ENCODE results near the gene CENPX. TPM values are rescaled to one million over a fixed set of nuclear protein-coding genes. Genes with fewer than 3 reads are reported as not detected.
A peak's percentile ranks its signal among the peaks of the same experiment; 100 is the strongest.

Gene CENPX
- total and polyA plus RNA-seq, 12 donors = 11.2 to 75.9 (median 47.9) TPM

DNA sequence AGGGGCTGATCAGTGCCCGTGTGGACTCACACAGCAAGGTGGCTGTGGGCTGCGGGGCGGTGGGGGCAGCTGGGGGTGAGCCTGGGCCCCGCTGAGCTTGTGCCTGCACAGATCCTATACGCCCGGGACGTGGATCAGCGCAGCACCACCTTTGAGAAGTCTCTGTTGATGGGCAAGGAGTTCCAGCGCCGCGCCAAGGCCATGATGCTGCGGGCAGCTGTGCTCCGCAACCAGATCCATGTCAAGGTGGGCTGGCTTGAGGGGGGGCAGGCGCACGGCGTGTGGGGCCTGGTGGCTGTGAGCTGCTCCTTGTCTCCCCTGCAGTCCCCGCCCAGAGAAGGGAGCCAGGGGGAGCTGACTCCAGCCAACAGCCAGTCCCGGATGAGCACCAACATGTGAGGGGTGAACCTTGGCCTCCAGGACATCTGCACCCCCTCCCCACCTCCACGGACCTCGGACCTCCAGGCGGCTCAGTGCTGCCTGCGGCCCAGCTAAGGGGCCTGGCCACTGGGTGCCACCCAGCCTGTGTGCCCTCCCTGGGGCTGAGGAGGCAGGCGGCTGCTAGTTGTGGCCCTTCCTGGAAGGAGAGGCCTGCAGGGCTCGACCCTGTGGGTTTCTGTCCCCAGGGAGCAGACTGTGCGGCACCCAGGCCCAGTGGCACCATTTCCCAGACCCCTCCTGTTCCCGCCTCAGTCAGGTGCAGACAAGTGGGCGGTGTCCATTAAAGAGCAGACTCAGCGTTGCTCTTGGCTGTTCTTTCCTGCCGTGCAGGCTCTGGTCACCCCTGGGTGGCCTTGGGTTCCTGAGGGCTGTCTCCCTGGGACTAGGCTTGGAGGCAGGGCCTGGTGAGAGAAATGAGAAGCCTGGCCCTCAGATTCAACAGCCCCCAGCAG lies 34.3 kb upstream of the CENPX start:
- Histone ChIP-seq H3K27ac (peak overlapping the region in 4 of 5 donors; percentile 20 to 64 (median 42)), H3K9me3 (replicated peaks in 1 of 3) (no peaks in the 10 kb centered on the region), H3K27me3 (no peaks in the 10 kb centered on the region), H3K36me3 (replicated peaks in 1 of 2) (peaks cover 0 to 85% of the 10 kb centered on the region in 2 donors), H3K4me3 (no peak overlapping the region), H3K4me1 (replicated peaks in 1 of 2) (peaks cover 20 to 28% of the 10 kb centered on the region in 2 donors)
- WGBS, 4 donors = 72 to 83% (median 75%) methylated on average over 10 to 29 of the region's 29 CpGs
- TF ChIP-seq, protein P1, sequence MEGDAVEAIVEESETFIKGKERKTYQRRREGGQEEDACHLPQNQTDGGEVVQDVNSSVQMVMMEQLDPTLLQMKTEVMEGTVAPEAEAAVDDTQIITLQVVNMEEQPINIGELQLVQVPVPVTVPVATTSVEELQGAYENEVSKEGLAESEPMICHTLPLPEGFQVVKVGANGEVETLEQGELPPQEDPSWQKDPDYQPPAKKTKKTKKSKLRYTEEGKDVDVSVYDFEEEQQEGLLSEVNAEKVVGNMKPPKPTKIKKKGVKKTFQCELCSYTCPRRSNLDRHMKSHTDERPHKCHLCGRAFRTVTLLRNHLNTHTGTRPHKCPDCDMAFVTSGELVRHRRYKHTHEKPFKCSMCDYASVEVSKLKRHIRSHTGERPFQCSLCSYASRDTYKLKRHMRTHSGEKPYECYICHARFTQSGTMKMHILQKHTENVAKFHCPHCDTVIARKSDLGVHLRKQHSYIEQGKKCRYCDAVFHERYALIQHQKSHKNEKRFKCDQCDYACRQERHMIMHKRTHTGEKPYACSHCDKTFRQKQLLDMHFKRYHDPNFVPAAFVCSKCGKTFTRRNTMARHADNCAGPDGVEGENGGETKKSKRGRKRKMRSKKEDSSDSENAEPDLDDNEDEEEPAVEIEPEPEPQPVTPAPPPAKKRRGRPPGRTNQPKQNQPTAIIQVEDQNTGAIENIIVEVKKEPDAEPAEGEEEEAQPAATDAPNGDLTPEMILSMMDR (IDR thresholded peaks at IDR 0.05) = no peak
- TF ChIP-seq POLR2A (IDR thresholded peaks at IDR 0.05) = no peak
- peak; percentile 17 to 83 (median 72) for DNase-seq
- intact Hi-C loops (cut with DNase I) = no loop called here

DNA sequence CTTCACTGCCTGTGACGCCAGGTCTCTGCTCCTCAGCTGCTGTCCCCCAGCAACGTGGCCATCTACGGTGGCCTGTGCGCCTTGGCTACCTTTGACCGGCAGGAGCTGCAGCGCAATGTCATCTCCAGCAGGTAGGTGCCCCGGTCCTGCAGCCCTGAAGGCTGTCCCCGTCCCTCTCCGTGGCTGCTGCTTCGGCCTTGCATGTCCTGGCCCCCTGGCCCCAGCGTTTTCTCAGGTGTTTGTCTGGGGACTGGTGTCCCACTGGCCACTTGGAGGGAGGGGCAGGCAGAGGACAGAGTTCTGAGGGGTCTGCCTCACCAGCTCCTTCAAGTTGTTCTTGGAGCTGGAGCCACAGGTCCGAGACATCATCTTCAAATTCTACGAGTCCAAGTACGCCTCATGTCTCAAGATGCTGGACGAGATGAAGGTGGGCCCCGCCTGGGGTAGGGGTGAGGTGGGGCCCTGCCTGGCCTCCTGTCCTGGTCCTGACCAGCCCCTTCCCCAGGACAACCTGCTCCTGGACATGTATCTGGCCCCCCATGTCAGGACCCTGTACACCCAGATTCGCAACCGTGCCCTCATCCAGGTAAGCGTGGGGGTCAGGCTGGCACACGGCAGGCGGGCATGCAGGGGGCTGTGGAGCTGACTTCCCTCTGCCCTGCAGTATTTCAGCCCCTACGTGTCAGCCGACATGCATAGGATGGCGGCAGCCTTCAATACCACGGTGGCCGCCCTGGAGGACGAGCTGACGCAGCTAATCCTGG lies 33.5 kb upstream of the CENPX start:
- intact Hi-C loops (cut with DNase I) = no loop called here
- H3K36me3 ChIP-seq (replicated peaks in 1 of 2) = peaks cover 0 to 79% of the 10 kb centered on the region in 2 donors
- no peak overlapping the region for H3K4me3 ChIP-seq
- 88 to 94% (median 89%) methylated on average over 8 to 28 of the region's 28 CpGs for WGBS, 4 donors
- no peaks in the 10 kb centered on the region for H3K27me3 ChIP-seq
- H3K9me3 ChIP-seq (replicated peaks in 1 of 3) = no peaks in the 10 kb centered on the region
- TF ChIP-seq, protein P1 (IDR thresholded peaks at IDR 0.05) = no peak
- TF ChIP-seq POLR2A (IDR thresholded peaks at IDR 0.05) = no peak
- peaks cover 20 to 28% of the 10 kb centered on the region in 2 donors for H3K4me1 ChIP-seq (replicated peaks in 1 of 2)
- DNase-seq = peak in 2 of 7 donors; percentile 8 to 14
- no peak overlapping the region for H3K27ac ChIP-seq

DNA sequence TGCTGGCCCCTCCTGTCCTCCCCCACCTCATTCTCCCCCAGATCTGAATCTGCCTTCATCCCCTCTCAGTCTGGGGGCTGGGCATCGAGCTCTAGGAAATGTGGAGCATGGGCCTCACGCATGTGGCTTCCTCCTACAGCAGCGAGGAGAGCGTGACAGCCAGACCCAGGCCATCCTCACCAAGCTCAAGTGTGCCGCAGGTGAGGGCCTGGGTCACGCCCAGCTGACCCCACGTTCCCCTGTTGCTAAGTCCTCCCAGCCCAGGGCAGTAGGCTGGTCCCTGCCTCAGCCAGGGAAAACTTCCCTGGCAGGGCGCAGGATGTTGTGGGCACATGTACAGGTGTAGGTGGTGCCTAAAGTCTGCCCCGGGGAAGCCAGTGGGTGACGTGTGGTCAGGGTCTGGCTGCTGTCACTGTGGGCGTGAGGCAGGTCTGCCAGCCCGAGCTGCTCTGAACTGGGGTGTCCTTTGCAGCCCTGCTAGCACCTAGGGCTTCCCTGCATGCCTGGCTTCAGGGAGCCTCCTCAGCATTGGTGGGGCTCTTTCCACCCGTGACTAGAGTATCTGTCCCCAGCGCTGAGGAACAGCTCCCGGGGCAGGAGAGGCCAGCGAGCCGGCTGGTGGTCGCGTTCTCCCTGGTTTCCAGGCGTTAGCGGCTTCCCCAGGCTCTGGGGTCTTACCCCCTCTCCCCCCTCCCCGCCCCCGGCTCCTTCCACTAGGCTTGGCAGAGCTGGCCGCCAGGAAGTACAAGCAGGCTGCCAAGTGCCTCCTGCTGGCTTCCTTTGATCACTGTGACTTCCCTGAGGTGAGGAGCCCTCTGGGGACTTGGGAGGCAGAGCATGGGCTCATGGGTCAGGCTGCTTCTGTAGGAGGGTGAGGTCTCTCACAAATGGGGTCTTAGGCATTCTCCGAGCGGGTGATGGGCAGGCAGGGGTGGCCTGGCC lies 32.6 kb upstream of the CENPX start:
- no peak for TF ChIP-seq POLR2A (IDR thresholded peaks at IDR 0.05)
- TF ChIP-seq, protein P1 (IDR thresholded peaks at IDR 0.05) = no peak
- no peaks in the 10 kb centered on the region for H3K27me3 ChIP-seq
- no peak overlapping the region for H3K27ac ChIP-seq
- H3K9me3 ChIP-seq (replicated peaks in 1 of 3) = no peaks in the 10 kb centered on the region
- H3K36me3 ChIP-seq (replicated peaks in 1 of 2) = peaks cover 0 to 71% of the 10 kb centered on the region in 2 donors
- intact Hi-C loops (cut with DNase I) = no loop called here
- DNase-seq = peak in 2 of 7 donors; percentile 6 to 15
- no peak overlapping the region for H3K4me3 ChIP-seq
- peaks cover 27 to 34% of the 10 kb centered on the region in 2 donors for H3K4me1 ChIP-seq (replicated peaks in 1 of 2)
- 79 to 92% (median 85%) methylated on average over 8 to 26 of the region's 26 CpGs for WGBS, 4 donors

Measured in adrenal gland (tissue), 12 donors.